Liver (tissue), 3 donors: Measurements from ENCODE around the gene EHD1.

Experiments used
- EGR1 ChIP-seq, 2 donors: IDR thresholded peaks; 2 replicates each; pipeline ENCODE4 v1.6.1; 2016 to 2018; ENCODE audit warnings: antibody characterized with exemption in 2 of 2, low read depth in 2 of 2
- MAX ChIP-seq: IDR thresholded peaks from 2 replicates; pipeline ENCODE4 v1.6.1; 2016; ENCODE audit warnings: antibody characterized with exemption
- RAD21 ChIP-seq, 2 donors: IDR thresholded peaks; 2 replicates each; pipeline ENCODE4 v1.6.1; 2016; ENCODE audit warnings: antibody characterized with exemption in 2 of 2, mild to moderate bottlenecking in 2 of 2
- TAF1 ChIP-seq: conservative IDR thresholded peaks from 2 replicates; pipeline ENCODE4 v1.6.1; 2016; ENCODE audit warnings: antibody characterized with exemption, mild to moderate bottlenecking
- YY1 ChIP-seq: IDR thresholded peaks from 2 replicates; pipeline ENCODE4 v1.6.1; 2016; ENCODE audit warnings: antibody characterized with exemption, mild to moderate bottlenecking
- TF ChIP-seq, protein P1 (sequence below): fragments of 150-350 bp; IDR thresholded peaks from 2 replicates; pipeline ENCODE4 v1.5.1; 2017; ENCODE audit warnings: improper control_type of control experiment, low read depth, low read length; ENCODE audit not compliant: missing input control
- TF ChIP-seq, protein P2 (sequence below): IDR thresholded peaks from 2 replicates; pipeline ENCODE4 v1.6.1; 2016; ENCODE audit warnings: antibody characterized with exemption
- TF ChIP-seq, protein P3 (sequence below): IDR thresholded peaks from 2 replicates; pipeline ENCODE4 v1.6.1; 2016; ENCODE audit warnings: antibody characterized with exemption
- donor health status: healthy.
- donor health status: healthy.

- TF ChIP-seq, protein P1, sequence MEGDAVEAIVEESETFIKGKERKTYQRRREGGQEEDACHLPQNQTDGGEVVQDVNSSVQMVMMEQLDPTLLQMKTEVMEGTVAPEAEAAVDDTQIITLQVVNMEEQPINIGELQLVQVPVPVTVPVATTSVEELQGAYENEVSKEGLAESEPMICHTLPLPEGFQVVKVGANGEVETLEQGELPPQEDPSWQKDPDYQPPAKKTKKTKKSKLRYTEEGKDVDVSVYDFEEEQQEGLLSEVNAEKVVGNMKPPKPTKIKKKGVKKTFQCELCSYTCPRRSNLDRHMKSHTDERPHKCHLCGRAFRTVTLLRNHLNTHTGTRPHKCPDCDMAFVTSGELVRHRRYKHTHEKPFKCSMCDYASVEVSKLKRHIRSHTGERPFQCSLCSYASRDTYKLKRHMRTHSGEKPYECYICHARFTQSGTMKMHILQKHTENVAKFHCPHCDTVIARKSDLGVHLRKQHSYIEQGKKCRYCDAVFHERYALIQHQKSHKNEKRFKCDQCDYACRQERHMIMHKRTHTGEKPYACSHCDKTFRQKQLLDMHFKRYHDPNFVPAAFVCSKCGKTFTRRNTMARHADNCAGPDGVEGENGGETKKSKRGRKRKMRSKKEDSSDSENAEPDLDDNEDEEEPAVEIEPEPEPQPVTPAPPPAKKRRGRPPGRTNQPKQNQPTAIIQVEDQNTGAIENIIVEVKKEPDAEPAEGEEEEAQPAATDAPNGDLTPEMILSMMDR: no peak
- no peak for TF ChIP-seq EGR1 (IDR thresholded peaks at IDR 0.05; ENCODE audit: low read depth in 2 of 2)
- no peak for TF ChIP-seq TAF1
- no peak for TF ChIP-seq MAX
- TF ChIP-seq RAD21 (IDR thresholded peaks at IDR 0.05): no peak
- TF ChIP-seq, protein P2, sequence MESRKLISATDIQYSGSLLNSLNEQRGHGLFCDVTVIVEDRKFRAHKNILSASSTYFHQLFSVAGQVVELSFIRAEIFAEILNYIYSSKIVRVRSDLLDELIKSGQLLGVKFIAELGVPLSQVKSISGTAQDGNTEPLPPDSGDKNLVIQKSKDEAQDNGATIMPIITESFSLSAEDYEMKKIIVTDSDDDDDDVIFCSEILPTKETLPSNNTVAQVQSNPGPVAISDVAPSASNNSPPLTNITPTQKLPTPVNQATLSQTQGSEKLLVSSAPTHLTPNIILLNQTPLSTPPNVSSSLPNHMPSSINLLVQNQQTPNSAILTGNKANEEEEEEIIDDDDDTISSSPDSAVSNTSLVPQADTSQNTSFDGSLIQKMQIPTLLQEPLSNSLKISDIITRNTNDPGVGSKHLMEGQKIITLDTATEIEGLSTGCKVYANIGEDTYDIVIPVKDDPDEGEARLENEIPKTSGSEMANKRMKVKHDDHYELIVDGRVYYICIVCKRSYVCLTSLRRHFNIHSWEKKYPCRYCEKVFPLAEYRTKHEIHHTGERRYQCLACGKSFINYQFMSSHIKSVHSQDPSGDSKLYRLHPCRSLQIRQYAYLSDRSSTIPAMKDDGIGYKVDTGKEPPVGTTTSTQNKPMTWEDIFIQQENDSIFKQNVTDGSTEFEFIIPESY: no peak
- no peak for TF ChIP-seq YY1
- TF ChIP-seq, protein P3, sequence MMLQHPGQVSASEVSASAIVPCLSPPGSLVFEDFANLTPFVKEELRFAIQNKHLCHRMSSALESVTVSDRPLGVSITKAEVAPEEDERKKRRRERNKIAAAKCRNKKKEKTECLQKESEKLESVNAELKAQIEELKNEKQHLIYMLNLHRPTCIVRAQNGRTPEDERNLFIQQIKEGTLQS: no peak
These were observed 21.9 kb upstream of the EHD1 start for GRCh38 chr11:64900263-64900678.
